IgD-negative memory B cell (primary cell): Measurements from ENCODE around the gene RPS2. TPM values are rescaled to one million over a fixed set of nuclear protein-coding genes. Genes with fewer than 3 reads are reported as not detected.

ENCODE experiments used
- H3K27ac Mint-ChIP-seq, 3 donors: one replicate each; pipeline ENCODE4 v1.8.0; 2020 to 2022; ENCODE audit warnings: mild to moderate bottlenecking in 3 of 3, mixed read lengths in 3 of 3, moderate library complexity in 1 of 3
- H3K27me3 Mint-ChIP-seq: one replicate; pipeline ENCODE4 v1.8.0; 2021; ENCODE audit warnings: mixed read lengths
- H3K36me3 Mint-ChIP-seq: one replicate; pipeline ENCODE4 v1.8.0; 2020; ENCODE audit warnings: mild to moderate bottlenecking, mixed read lengths
- H3K4me1 Mint-ChIP-seq, 3 donors: one replicate each; pipeline ENCODE4 v1.8.0; 2020 to 2022; ENCODE audit warnings: mixed read lengths in 3 of 3, mild to moderate bottlenecking in 1 of 3
- H3K4me3 Mint-ChIP-seq, 4 donors: one replicate each; pipeline ENCODE4 v1.8.0; 2020 to 2022; ENCODE audit warnings: mild to moderate bottlenecking in 4 of 4, mixed read lengths in 4 of 4, moderate library complexity in 3 of 4
- H3K9me3 Mint-ChIP-seq, 3 donors: one replicate each; pipeline ENCODE4 v1.8.0; 2020 to 2021; ENCODE audit warnings: mixed read lengths in 3 of 3, mild to moderate bottlenecking in 1 of 3
- polyA plus RNA-seq: library from polyadenylated mRNA; unstranded; fragments of 300-500 nt; fragmentation: Illumina TruSeq; gene quantifications from one replicate; pipeline ENCODE4 v1.2.3, GENCODE V29; 2021

Gene RPS2
- polyA plus RNA-seq, 1 donor from 2014 or later: 6,339 TPM

GRCh38 chr16:1991135-1991551 lies 26.5 kb upstream of the RPS2 start:
- H3K27ac Mint-ChIP-seq: peak overlapping the region; percentile 95 to 99 (median 98)
- H3K4me1 Mint-ChIP-seq: peaks cover 10 to 13% (median 13%) of the 10 kb centered on the region in 3 donors
- H3K36me3 Mint-ChIP-seq: no peaks in the 10 kb centered on the region
- peak overlapping the region; percentile 79 to 95 (median 92) for H3K4me3 Mint-ChIP-seq
- H3K27me3 Mint-ChIP-seq: no peaks in the 10 kb centered on the region
- no peaks in the 10 kb centered on the region for H3K9me3 Mint-ChIP-seq

- peaks cover 10 to 13% (median 13%) of the 10 kb centered on the region in 3 donors for H3K4me1 Mint-ChIP-seq
- peak overlapping the region; percentile 95 to 99 (median 98) for H3K27ac Mint-ChIP-seq
- H3K36me3 Mint-ChIP-seq: no peaks in the 10 kb centered on the region
- H3K27me3 Mint-ChIP-seq: no peaks in the 10 kb centered on the region
- no peaks in the 10 kb centered on the region for H3K9me3 Mint-ChIP-seq
- H3K4me3 Mint-ChIP-seq: peak overlapping the region; percentile 79 to 95 (median 92)
Observed at GRCh38 chr16:1990351-1991134, 25.9 kb upstream of the RPS2 start.

GRCh38 chr16:1990101-1990350 lies 25.4 kb upstream of the RPS2 start:
- peaks cover 10 to 13% (median 13%) of the 10 kb centered on the region in 3 donors for H3K4me1 Mint-ChIP-seq
- no peak overlapping the region for H3K27ac Mint-ChIP-seq
- H3K4me3 Mint-ChIP-seq: no peak overlapping the region
- H3K36me3 Mint-ChIP-seq: no peaks in the 10 kb centered on the region
- H3K27me3 Mint-ChIP-seq: no peaks in the 10 kb centered on the region
- H3K9me3 Mint-ChIP-seq: no peaks in the 10 kb centered on the region

GRCh38 chr16:1989209-1990100 lies 24.8 kb upstream of the RPS2 start, which contains the start of gene SYNGR3:
SYNGR3 (plus strand) TSS chr16:1989970; CDS start chr16:1990103, 133 bp downstream.
- no peaks in the 10 kb centered on the region for H3K27me3 Mint-ChIP-seq
- H3K9me3 Mint-ChIP-seq: no peaks in the 10 kb centered on the region
- H3K4me3 Mint-ChIP-seq: peak within 1 kb of the TSS; percentile 79 to 95 (median 90)
- peak within 1 kb of the TSS; percentile 95 to 99 (median 98) for H3K27ac Mint-ChIP-seq
- H3K36me3 Mint-ChIP-seq: no peaks in the 10 kb centered on the region
- peaks cover 10 to 16% (median 13%) of the 10 kb centered on the region in 3 donors for H3K4me1 Mint-ChIP-seq

- Mint-ChIP-seq H3K27me3 (peaks cover 5% of the 10 kb centered on the region), H3K27ac (peak overlapping the region in 1 of 3 donors; percentile 54), H3K9me3 (no peaks in the 10 kb centered on the region), H3K4me1 (peaks cover 10 to 15% (median 11%) of the 10 kb centered on the region in 3 donors), H3K4me3 (peak overlapping the region in 2 of 4 donors; percentile 72 to 79), H3K36me3 (no peaks in the 10 kb centered on the region)
Observed at GRCh38 chr16:1987198-1987597, 22.6 kb upstream of the RPS2 start.

GRCh38 chr16:1985466-1986150 lies 21.0 kb upstream of the RPS2 start:
- Mint-ChIP-seq H3K4me3 (peak overlapping the region; percentile 58 to 79 (median 72)), H3K36me3 (no peaks in the 10 kb centered on the region), H3K27ac (peak overlapping the region in 2 of 3 donors; percentile 45 to 78), H3K4me1 (peaks cover 0 to 8% (median 5%) of the 10 kb centered on the region in 3 donors), H3K9me3 (no peaks in the 10 kb centered on the region), H3K27me3 (peaks cover 14% of the 10 kb centered on the region)

- H3K27ac Mint-ChIP-seq: peak overlapping the region; percentile 45 to 81 (median 78)
- peak overlapping the region; percentile 71 to 85 (median 77) for H3K4me3 Mint-ChIP-seq
- peaks cover 20% of the 10 kb centered on the region for H3K27me3 Mint-ChIP-seq
- no peaks in the 10 kb centered on the region for H3K36me3 Mint-ChIP-seq
- peaks cover 0 to 8% (median 5%) of the 10 kb centered on the region in 3 donors for H3K4me1 Mint-ChIP-seq
- no peaks in the 10 kb centered on the region for H3K9me3 Mint-ChIP-seq
Observed at GRCh38 chr16:1984347-1985225, 20.0 kb upstream of the RPS2 start.

- Mint-ChIP-seq H3K4me1 (peaks cover 0 to 5% (median 3%) of the 10 kb centered on the region in 3 donors), H3K36me3 (peaks cover under 1% of the 10 kb centered on the region), H3K27ac (peak within 1 kb of the TSS; percentile 81 to 87 (median 87)), H3K9me3 (no peaks in the 10 kb centered on the region), H3K27me3 (peaks cover 20% of the 10 kb centered on the region), H3K4me3 (peak within 1 kb of the TSS; percentile 71 to 85 (median 77))
Observed at GRCh38 chr16:1983544-1984346, 19.1 kb upstream of the RPS2 start, which contains the start of gene GFER. GFER (plus strand) TSS chr16:1984193; CDS start chr16:1984219, 26 bp downstream.

GRCh38 chr16:1982991-1983543 lies 18.4 kb upstream of the RPS2 start:
- Mint-ChIP-seq H3K27ac (peak overlapping the region; percentile 39 to 87 (median 87)), H3K36me3 (peaks cover 2% of the 10 kb centered on the region), H3K4me3 (peak overlapping the region; percentile 63 to 85 (median 76)), H3K27me3 (peaks cover 20% of the 10 kb centered on the region), H3K4me1 (peaks cover 0 to 5% (median 0%) of the 10 kb centered on the region in 3 donors), H3K9me3 (no peaks in the 10 kb centered on the region)

- peak overlapping the region in 2 of 3 donors; percentile 52 to 87 for H3K27ac Mint-ChIP-seq
- H3K9me3 Mint-ChIP-seq: no peaks in the 10 kb centered on the region
- peaks cover 20% of the 10 kb centered on the region for H3K27me3 Mint-ChIP-seq
- H3K4me3 Mint-ChIP-seq: peak overlapping the region in 1 of 4 donors; percentile 79
- H3K4me1 Mint-ChIP-seq: peaks cover 0 to 5% (median 0%) of the 10 kb centered on the region in 3 donors
- peaks cover 2% of the 10 kb centered on the region for H3K36me3 Mint-ChIP-seq
Observed at GRCh38 chr16:1982013-1982433, 17.4 kb upstream of the RPS2 start.

GRCh38 chr16:1981398-1981836 lies 16.8 kb upstream of the RPS2 start, which contains the start of gene NOXO1:
NOXO1 (minus strand) TSS chr16:1981469; CDS start chr16:1981179, 290 bp downstream.
- H3K9me3 Mint-ChIP-seq: no peaks in the 10 kb centered on the region
- H3K27me3 Mint-ChIP-seq: peaks cover 20% of the 10 kb centered on the region
- peaks cover 0 to 5% (median 0%) of the 10 kb centered on the region in 3 donors for H3K4me1 Mint-ChIP-seq
- H3K4me3 Mint-ChIP-seq: peak within 1 kb of the TSS in 3 of 4 donors; percentile 5 to 79 (median 30)
- peaks cover 2% of the 10 kb centered on the region for H3K36me3 Mint-ChIP-seq
- peak within 1 kb of the TSS; percentile 52 to 87 (median 59) for H3K27ac Mint-ChIP-seq

GRCh38 chr16:1980770-1981087 lies 16.1 kb upstream of the RPS2 start:
- Mint-ChIP-seq H3K9me3 (no peaks in the 10 kb centered on the region), H3K4me1 (peaks cover 0 to 5% (median 0%) of the 10 kb centered on the region in 3 donors), H3K27ac (peak overlapping the region in 2 of 3 donors; percentile 46 to 78), H3K27me3 (peaks cover 20% of the 10 kb centered on the region), H3K4me3 (peak overlapping the region in 2 of 4 donors; percentile 5 to 79), H3K36me3 (peaks cover 2% of the 10 kb centered on the region)
